PFSK-1 (cell line): ENCODE results near the gene NEB.

Source experiments
- FOXP2 ChIP-seq: optimal IDR thresholded peaks from 2 replicates; pipeline ENCODE3; 2011; ENCODE audit warnings: borderline replicate concordance, control low read depth, inconsistent platforms; ENCODE audit not compliant: insufficient read depth; ENCODE audit errors: extremely low read length, extremely low read depth
- POLR2AphosphoS5 ChIP-seq: IDR thresholded peaks from 2 replicates; pipeline ENCODE4 v1.6.1; 2012; ENCODE audit warnings: low read depth, mild to moderate bottlenecking, control low read depth, low read length, moderate library complexity
- SIN3A ChIP-seq: IDR thresholded peaks from 2 replicates; pipeline ENCODE4 v1.6.1; 2012; ENCODE audit warnings: mild to moderate bottlenecking, low read length, moderate library complexity, borderline replicate concordance; ENCODE audit not compliant: insufficient read depth
- TAF1 ChIP-seq: IDR thresholded peaks from 2 replicates; pipeline ENCODE4 v1.6.1; 2012; ENCODE audit warnings: low read length, control low read depth, borderline replicate concordance; ENCODE audit not compliant: insufficient read depth
- TF ChIP-seq, protein P1 (sequence below), 2 experiments: IDR thresholded peaks; 2 replicates each; pipeline versions ENCODE4 v1.6.1 to v1.8.0; 2011 to 2012; ENCODE audit warnings: low read depth in 2 of 2, low read length in 2 of 2, control low read depth in 1 of 2, inconsistent platforms in 1 of 2, mild to moderate bottlenecking in 1 of 2, moderate library complexity in 1 of 2; ENCODE audit not compliant: insufficient read depth in 1 of 2

DNA sequence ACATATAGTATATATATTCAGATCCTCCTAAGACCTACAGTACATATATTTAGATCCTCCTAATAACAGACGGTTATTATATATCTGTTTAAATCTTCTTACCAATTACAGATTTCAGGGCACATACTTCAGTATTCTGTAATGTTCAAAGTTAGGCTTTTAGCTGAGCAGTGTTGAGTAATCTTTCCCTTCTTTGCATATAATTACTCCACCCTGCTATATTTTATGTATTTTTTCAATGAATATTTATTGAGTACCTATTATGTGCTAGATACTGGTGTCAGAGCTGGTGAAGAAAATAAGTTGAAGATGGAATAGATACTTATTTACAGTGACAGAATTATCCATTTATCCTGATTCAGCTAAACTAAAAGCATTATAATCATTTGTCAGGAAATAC, 84.9 kb downstream of the NEB start:
- TF ChIP-seq, protein P1, sequence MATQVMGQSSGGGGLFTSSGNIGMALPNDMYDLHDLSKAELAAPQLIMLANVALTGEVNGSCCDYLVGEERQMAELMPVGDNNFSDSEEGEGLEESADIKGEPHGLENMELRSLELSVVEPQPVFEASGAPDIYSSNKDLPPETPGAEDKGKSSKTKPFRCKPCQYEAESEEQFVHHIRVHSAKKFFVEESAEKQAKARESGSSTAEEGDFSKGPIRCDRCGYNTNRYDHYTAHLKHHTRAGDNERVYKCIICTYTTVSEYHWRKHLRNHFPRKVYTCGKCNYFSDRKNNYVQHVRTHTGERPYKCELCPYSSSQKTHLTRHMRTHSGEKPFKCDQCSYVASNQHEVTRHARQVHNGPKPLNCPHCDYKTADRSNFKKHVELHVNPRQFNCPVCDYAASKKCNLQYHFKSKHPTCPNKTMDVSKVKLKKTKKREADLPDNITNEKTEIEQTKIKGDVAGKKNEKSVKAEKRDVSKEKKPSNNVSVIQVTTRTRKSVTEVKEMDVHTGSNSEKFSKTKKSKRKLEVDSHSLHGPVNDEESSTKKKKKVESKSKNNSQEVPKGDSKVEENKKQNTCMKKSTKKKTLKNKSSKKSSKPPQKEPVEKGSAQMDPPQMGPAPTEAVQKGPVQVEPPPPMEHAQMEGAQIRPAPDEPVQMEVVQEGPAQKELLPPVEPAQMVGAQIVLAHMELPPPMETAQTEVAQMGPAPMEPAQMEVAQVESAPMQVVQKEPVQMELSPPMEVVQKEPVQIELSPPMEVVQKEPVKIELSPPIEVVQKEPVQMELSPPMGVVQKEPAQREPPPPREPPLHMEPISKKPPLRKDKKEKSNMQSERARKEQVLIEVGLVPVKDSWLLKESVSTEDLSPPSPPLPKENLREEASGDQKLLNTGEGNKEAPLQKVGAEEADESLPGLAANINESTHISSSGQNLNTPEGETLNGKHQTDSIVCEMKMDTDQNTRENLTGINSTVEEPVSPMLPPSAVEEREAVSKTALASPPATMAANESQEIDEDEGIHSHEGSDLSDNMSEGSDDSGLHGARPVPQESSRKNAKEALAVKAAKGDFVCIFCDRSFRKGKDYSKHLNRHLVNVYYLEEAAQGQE (IDR thresholded peaks at IDR 0.05; ENCODE audit: insufficient read depth in 1 of 2, low read depth in 2 of 2, low read length in 2 of 2): no peak
- TF ChIP-seq SIN3A (no peak), TAF1 (no peak), POLR2AphosphoS5 (no peak), FOXP2 (no peak)
